ENCODE results near the gene GPR89B.
"Not testable (repeated sequence)": the region's sequence is repeated elsewhere in the genome, so short reads cannot be mapped to it uniquely, and the experiment has no call there.

- TF ChIP-seq CTCF, POLR2A (IDR thresholded peaks at IDR 0.05): not testable (repeated sequence)
These were observed 109.7 kb downstream of the GPR89B start for GRCh38 chr1:148037850-148038461.
